ENCODE results near the gene CAPZA1. TPM values are rescaled to one million over a fixed set of nuclear protein-coding genes. Genes with fewer than 3 reads are reported as not detected.

CAPZA1 gene
- total RNA-seq, 1 experiment from 2014 or later: 97.5 TPM

- TF ChIP-seq ARID4B (CRISPR knock-in tag; IDR thresholded peaks at IDR 0.05; ENCODE audit: borderline replicate concordance) (no peak), SMAD4 (CRISPR knock-in tag; IDR thresholded peaks at IDR 0.05) (no peak), ZBTB43 (CRISPR knock-in tag; IDR thresholded peaks at IDR 0.05) (no peak)
- TF ChIP-seq, protein P1, sequence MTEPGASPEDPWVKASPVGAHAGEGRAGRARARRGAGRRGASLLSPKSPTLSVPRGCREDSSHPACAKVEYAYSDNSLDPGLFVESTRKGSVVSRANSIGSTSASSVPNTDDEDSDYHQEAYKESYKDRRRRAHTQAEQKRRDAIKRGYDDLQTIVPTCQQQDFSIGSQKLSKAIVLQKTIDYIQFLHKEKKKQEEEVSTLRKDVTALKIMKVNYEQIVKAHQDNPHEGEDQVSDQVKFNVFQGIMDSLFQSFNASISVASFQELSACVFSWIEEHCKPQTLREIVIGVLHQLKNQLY (CRISPR knock-in tag; IDR thresholded peaks at IDR 0.05): no peak
These were observed 53.2 kb downstream of the CAPZA1 start (continued) for GRCh38 chr1:112672842-112673241.

DNA sequence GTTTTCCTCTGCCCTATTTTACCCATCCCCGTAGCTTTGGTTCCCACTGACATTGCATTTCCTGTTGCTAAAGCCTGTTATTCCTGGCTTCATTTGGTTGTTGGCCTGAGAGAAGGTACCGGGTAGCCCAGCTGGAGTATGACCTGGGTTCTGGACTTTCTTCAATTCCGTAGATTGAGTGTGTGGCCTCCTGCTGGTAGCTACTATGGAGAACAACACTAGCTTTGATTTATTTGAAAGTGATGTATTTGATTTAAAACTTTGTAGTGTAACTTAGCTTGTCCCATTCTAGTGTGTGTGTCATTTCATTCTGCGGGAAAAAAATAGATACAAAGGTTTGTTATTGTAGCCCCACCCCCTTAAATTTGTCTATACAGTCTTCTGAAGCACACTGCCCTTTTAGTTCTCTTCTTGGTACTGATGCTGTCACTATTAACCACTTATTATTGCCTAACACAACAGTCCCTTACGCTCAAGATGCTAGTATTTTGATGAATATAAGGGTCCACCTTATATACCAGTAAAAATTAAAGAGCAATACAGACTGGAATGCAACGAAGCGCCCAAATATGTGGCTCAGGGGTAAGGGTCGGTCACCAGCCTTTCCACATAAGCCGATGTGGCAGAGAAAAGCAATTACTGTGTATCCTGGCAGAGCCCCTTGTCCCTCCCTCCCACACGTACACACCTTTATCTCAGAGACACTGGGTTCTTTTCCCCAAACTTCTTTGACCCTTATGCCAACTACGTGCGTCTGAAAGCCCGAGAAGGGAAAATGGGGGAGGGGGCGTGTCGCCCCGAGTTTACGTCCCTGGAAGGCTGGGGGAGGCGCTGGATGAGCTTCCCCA, 54.2 kb downstream of the CAPZA1 start:
- no peak for TF ChIP-seq ATF1 (CRISPR knock-in tag; IDR thresholded peaks at IDR 0.05)
- TF ChIP-seq NFATC4 (CRISPR knock-in tag; IDR thresholded peaks at IDR 0.05): no peak
- peak; percentile 72; the same call in 1 of the 2 replicates for TF ChIP-seq ERG (CRISPR knock-in tag; IDR thresholded peaks at IDR 0.05)
- TF ChIP-seq ATF2 (CRISPR knock-in tag; IDR thresholded peaks at IDR 0.05; ENCODE audit: borderline replicate concordance, low read depth): no peak
- TF ChIP-seq, protein P2, sequence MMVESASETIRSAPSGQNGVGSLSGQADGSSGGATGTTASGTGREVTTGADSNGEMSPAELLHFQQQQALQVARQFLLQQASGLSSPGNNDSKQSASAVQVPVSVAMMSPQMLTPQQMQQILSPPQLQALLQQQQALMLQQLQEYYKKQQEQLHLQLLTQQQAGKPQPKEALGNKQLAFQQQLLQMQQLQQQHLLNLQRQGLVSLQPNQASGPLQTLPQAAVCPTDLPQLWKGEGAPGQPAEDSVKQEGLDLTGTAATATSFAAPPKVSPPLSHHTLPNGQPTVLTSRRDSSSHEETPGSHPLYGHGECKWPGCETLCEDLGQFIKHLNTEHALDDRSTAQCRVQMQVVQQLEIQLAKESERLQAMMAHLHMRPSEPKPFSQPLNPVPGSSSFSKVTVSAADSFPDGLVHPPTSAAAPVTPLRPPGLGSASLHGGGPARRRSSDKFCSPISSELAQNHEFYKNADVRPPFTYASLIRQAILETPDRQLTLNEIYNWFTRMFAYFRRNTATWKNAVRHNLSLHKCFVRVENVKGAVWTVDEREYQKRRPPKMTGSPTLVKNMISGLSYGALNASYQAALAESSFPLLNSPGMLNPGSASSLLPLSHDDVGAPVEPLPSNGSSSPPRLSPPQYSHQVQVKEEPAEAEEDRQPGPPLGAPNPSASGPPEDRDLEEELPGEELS (CRISPR knock-in tag; IDR thresholded peaks at IDR 0.05): no peak
- no peak for TF ChIP-seq NFE2L1 (CRISPR knock-in tag; IDR thresholded peaks at IDR 0.05)
- TF ChIP-seq CBFB (CRISPR knock-in tag; IDR thresholded peaks at IDR 0.05; ENCODE audit: low read depth): no peak
- TF ChIP-seq, protein P3, sequence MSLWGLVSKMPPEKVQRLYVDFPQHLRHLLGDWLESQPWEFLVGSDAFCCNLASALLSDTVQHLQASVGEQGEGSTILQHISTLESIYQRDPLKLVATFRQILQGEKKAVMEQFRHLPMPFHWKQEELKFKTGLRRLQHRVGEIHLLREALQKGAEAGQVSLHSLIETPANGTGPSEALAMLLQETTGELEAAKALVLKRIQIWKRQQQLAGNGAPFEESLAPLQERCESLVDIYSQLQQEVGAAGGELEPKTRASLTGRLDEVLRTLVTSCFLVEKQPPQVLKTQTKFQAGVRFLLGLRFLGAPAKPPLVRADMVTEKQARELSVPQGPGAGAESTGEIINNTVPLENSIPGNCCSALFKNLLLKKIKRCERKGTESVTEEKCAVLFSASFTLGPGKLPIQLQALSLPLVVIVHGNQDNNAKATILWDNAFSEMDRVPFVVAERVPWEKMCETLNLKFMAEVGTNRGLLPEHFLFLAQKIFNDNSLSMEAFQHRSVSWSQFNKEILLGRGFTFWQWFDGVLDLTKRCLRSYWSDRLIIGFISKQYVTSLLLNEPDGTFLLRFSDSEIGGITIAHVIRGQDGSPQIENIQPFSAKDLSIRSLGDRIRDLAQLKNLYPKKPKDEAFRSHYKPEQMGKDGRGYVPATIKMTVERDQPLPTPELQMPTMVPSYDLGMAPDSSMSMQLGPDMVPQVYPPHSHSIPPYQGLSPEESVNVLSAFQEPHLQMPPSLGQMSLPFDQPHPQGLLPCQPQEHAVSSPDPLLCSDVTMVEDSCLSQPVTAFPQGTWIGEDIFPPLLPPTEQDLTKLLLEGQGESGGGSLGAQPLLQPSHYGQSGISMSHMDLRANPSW (CRISPR knock-in tag; conservative IDR thresholded peaks at IDR 0.05; ENCODE audit: low read depth): no peak
- TF ChIP-seq, protein P4, sequence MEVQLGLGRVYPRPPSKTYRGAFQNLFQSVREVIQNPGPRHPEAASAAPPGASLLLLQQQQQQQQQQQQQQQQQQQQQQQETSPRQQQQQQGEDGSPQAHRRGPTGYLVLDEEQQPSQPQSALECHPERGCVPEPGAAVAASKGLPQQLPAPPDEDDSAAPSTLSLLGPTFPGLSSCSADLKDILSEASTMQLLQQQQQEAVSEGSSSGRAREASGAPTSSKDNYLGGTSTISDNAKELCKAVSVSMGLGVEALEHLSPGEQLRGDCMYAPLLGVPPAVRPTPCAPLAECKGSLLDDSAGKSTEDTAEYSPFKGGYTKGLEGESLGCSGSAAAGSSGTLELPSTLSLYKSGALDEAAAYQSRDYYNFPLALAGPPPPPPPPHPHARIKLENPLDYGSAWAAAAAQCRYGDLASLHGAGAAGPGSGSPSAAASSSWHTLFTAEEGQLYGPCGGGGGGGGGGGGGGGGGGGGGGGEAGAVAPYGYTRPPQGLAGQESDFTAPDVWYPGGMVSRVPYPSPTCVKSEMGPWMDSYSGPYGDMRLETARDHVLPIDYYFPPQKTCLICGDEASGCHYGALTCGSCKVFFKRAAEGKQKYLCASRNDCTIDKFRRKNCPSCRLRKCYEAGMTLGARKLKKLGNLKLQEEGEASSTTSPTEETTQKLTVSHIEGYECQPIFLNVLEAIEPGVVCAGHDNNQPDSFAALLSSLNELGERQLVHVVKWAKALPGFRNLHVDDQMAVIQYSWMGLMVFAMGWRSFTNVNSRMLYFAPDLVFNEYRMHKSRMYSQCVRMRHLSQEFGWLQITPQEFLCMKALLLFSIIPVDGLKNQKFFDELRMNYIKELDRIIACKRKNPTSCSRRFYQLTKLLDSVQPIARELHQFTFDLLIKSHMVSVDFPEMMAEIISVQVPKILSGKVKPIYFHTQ (CRISPR knock-in tag; IDR thresholded peaks at IDR 0.05): 0 out of 2 replicates have a peak, but pooled peaks have one; percentile 8
- TF ChIP-seq, protein P5, sequence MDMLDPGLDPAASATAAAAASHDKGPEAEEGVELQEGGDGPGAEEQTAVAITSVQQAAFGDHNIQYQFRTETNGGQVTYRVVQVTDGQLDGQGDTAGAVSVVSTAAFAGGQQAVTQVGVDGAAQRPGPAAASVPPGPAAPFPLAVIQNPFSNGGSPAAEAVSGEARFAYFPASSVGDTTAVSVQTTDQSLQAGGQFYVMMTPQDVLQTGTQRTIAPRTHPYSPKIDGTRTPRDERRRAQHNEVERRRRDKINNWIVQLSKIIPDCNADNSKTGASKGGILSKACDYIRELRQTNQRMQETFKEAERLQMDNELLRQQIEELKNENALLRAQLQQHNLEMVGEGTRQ (CRISPR knock-in tag; IDR thresholded peaks at IDR 0.05): no peak
- 0 out of 2 replicates have a peak, but pooled peaks have one; percentile 65 for TF ChIP-seq EMX1 (CRISPR knock-in tag; IDR thresholded peaks at IDR 0.05)
- H3K9me3 Mint-ChIP-seq: no peaks in the 10 kb centered on the region
- peaks cover 10% of the 10 kb centered on the region; the same call in 1 of the 2 replicates for H3K27me3 Mint-ChIP-seq (ENCODE audit: low read depth)
- ATAC-seq: peak; percentile 4
- peaks cover 70% of the 10 kb centered on the region for H3K4me1 Mint-ChIP-seq
- H3K36me3 Mint-ChIP-seq: peaks cover 24% of the 10 kb centered on the region
- peak overlapping the region; percentile 92 for H3K27ac Mint-ChIP-seq
- H3K4me3 Mint-ChIP-seq: peak overlapping the region; percentile 89
- no peak for DNase-seq (ENCODE audit: low spot score)
- ChIA-PET CTCF (interaction anchor here (0.7 to 3.6 kb wide), 25 partner anchors 14 to 399 kb away, joined by 3 to 23 read pairs (median 4); partner anchors contain the start of genes CAPZA1, LRIG2, PPM1J and SLC16A1), POLR2A (interaction anchor here (0.6 to 2.3 kb wide), 14 partner anchors 9 to 283 kb away, joined by 3 to 16 read pairs (median 4); partner anchors contain the start of genes PPM1J and ST7L)
